ENCODE results near the gene RABL6. TPM values are rescaled to one million over a fixed set of nuclear protein-coding genes. Genes with fewer than 3 reads are reported as not detected.

Gene RABL6
- total RNA-seq, 4 donors from 2014 or later, result 54.9 to 70.7 (median 61.5) TPM

DNA sequence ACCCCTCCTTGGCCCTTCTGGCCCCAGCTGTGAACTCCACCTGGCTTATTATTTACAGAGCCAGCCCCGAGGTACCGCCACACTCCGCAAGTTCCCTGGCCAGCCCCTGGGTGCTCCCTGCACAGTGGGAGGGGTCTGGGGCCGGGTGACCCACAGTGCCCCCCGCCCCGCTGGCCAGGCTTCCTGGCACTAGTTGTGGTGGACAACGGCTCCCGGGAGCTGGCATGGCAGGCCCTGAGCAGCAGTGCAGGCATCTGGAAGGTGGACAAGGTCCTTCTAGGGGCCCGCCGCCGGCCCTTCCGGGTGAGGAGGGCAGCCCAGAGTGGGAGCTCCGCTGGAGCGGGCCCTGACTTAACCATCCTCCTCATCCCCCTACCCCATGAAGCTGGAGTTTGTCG is 48.3 kb downstream of the RABL6 start:
- H3K4me1 ChIP-seq, result peaks cover 20 to 52% (median 21%) of the 10 kb centered on the region in 3 donors
- no peak overlapping the region for H3K27ac ChIP-seq
- intact Hi-C loops (cut with DNase I), result loop anchor here (10.0 kb wide), 1 partner anchor 89 kb away; the partner anchor contains the start of genes C8G and FBXW5
- TF ChIP-seq, protein P1, sequence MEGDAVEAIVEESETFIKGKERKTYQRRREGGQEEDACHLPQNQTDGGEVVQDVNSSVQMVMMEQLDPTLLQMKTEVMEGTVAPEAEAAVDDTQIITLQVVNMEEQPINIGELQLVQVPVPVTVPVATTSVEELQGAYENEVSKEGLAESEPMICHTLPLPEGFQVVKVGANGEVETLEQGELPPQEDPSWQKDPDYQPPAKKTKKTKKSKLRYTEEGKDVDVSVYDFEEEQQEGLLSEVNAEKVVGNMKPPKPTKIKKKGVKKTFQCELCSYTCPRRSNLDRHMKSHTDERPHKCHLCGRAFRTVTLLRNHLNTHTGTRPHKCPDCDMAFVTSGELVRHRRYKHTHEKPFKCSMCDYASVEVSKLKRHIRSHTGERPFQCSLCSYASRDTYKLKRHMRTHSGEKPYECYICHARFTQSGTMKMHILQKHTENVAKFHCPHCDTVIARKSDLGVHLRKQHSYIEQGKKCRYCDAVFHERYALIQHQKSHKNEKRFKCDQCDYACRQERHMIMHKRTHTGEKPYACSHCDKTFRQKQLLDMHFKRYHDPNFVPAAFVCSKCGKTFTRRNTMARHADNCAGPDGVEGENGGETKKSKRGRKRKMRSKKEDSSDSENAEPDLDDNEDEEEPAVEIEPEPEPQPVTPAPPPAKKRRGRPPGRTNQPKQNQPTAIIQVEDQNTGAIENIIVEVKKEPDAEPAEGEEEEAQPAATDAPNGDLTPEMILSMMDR (IDR thresholded peaks at IDR 0.05), result no peak
- TF ChIP-seq POLR2A (IDR thresholded peaks at IDR 0.05), result no peak
- H3K27me3 ChIP-seq, result no peaks in the 10 kb centered on the region
- no peaks in the 10 kb centered on the region for H3K9me3 ChIP-seq
- H3K36me3 ChIP-seq, result peaks cover 3 to 22% (median 4%) of the 10 kb centered on the region in 3 donors
- WGBS, 2 donors, result 78 to 87% methylated on average over 7 to 8 of the region's 15 CpGs
- DNase-seq, result no peak
- H3K4me3 ChIP-seq, result no peak overlapping the region

DNA sequence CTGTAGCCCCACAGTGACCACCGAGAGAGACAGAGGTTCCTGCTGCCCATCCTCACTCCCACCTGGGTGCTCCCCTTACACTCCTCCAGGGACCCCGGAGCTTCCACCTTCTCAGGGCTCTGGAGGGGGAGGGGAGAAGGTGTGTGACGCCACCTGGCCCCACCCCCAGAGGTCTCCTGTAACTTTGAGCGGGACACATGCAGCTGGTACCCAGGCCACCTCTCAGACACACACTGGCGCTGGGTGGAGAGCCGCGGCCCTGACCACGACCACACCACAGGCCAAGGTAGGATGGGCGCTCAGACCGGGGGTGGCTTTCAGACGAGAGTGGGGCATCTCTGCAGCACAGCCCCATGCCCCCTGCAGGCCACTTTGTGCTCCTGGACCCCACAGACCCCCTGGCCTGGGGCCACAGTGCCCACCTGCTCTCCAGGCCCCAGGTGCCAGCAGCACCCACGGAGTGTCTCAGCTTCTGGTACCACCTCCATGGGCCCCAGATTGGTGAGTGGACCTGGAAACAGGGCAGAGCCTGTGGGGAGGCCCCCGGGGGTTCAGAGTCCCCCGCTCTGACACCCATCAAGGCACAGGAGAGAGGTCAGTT is 48.9 kb downstream of the RABL6 start:
- no peak overlapping the region for H3K4me3 ChIP-seq
- TF ChIP-seq POLR2A (IDR thresholded peaks at IDR 0.05), result no peak
- TF ChIP-seq, protein P1 (IDR thresholded peaks at IDR 0.05), result no peak
- intact Hi-C loops (cut with DNase I), result loop anchor here (10.0 kb wide), 1 partner anchor 88 kb away; the partner anchor contains the start of genes C8G and FBXW5
- H3K9me3 ChIP-seq, result no peaks in the 10 kb centered on the region
- WGBS, 2 donors, result 70% methylated on average over 2 of the region's 14 CpGs; no CpG with 5 or more reads in 1 of the 2 donors
- peaks cover 20 to 52% (median 21%) of the 10 kb centered on the region in 3 donors for H3K4me1 ChIP-seq
- H3K27ac ChIP-seq, result no peak overlapping the region
- DNase-seq, result no peak
- peaks cover 7 to 22% (median 8%) of the 10 kb centered on the region in 3 donors for H3K36me3 ChIP-seq
- no peaks in the 10 kb centered on the region for H3K27me3 ChIP-seq

DNA sequence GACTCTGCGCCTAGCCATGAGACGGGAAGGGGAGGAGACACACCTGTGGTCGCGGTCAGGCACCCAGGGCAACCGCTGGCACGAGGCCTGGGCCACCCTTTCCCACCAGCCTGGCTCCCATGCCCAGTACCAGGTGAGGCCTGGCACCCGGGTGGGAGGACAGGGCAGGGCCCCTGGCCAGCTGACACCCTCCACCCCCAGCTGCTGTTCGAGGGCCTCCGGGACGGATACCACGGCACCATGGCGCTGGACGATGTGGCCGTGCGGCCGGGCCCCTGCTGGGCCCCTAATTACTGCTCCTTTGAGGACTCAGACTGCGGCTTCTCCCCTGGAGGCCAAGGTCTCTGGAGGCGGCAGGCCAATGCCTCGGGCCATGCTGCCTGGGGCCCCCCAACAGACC is 49.4 kb downstream of the RABL6 start:
- intact Hi-C loops (cut with DNase I), result loop anchor here (10.0 kb wide), 1 partner anchor 88 kb away; the partner anchor contains the start of genes C8G and FBXW5
- 100% methylated on average over 3 of the region's 19 CpGs; no CpG with 5 or more reads in 1 of the 2 donors for WGBS, 2 donors

DNA sequence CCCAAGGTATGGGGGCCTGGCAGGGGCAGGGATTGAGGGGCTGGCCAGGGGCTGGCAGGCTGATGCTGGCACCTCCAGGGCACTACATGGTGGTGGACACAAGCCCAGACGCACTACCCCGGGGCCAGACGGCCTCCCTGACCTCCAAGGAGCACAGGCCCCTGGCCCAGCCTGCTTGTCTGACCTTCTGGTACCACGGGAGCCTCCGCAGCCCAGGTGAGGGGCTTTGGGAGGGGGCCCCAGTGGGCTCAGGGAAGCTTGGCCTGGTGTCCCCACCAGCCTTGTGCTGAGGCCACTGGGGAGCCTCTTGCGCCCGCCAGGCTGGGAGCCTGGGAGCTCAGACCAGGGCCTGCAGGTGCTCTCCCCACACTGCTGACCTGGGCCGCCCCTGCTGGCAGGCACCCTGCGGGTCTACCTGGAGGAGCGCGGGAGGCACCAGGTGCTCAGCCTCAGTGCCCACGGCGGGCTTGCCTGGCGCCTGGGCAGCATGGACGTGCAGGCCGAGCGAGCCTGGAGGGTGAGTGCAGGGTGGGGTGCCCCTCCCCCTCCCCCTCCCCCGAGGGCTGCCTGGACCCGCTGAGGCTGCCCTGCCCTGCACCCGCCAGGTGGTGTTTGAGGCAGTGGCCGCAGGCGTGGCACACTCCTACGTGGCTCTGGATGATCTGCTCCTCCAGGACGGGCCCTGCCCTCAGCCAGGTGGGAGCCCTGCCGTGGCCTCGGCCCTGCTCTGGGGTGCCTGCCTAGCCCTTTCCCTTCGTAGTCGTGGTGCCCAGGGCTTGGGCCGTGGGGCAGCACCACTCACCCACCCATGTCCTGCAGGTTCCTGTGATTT is 50.0 kb downstream of the RABL6 start:
- Histone ChIP-seq H3K27me3 (no peaks in the 10 kb centered on the region), H3K9me3 (no peaks in the 10 kb centered on the region), H3K4me1 (peaks cover 20 to 52% (median 21%) of the 10 kb centered on the region in 3 donors), H3K27ac (peak overlapping the region in 1 of 4 donors; percentile 53), H3K36me3 (peaks cover 19 to 30% (median 20%) of the 10 kb centered on the region in 3 donors), H3K4me3 (no peak overlapping the region)
- intact Hi-C loops (cut with DNase I), result loop anchor here (10.0 kb wide), 1 partner anchor 87 kb away; the partner anchor contains the start of genes C8G and FBXW5
- 60% methylated on average over 4 of the region's 29 CpGs; no CpG with 5 or more reads in 1 of the 2 donors for WGBS, 2 donors
- DNase-seq, result no peak
- TF ChIP-seq, protein P1 (IDR thresholded peaks at IDR 0.05), result no peak
- TF ChIP-seq POLR2A (IDR thresholded peaks at IDR 0.05), result no peak

More for the DNA sequence above, 49.4 kb downstream of the RABL6 start:
- no peak for DNase-seq
- peaks cover 20 to 52% (median 21%) of the 10 kb centered on the region in 3 donors for H3K4me1 ChIP-seq
- peaks cover 12 to 24% (median 14%) of the 10 kb centered on the region in 3 donors for H3K36me3 ChIP-seq
- no peak overlapping the region for H3K27ac ChIP-seq
- no peaks in the 10 kb centered on the region for H3K9me3 ChIP-seq
- no peaks in the 10 kb centered on the region for H3K27me3 ChIP-seq
- TF ChIP-seq, protein P1 (IDR thresholded peaks at IDR 0.05), result no peak
- no peak for TF ChIP-seq POLR2A (IDR thresholded peaks at IDR 0.05)
- H3K4me3 ChIP-seq, result no peak overlapping the region

Measured in esophagus squamous epithelium (tissue), 5 donors.